ENCODE data around the gene GPR26. TPM values are rescaled to one million over a fixed set of nuclear protein-coding genes. Genes with fewer than 3 reads are reported as not detected.

GPR26 gene
- total and polyA plus RNA-seq, 2 experiments from 2014 or later = not detected

- no peaks in the 10 kb centered on the region for H3K9me2 ChIP-seq (replicated peaks; ENCODE audit: insufficient read depth)
- no peaks in the 10 kb centered on the region for H3K79me2 ChIP-seq
- peaks cover 66% of the 10 kb centered on the region for H3K27me3 ChIP-seq
- H3K9me3 ChIP-seq (ENCODE audit: low read depth) = no peaks in the 10 kb centered on the region
- no peak overlapping the region for H3K4me3 ChIP-seq
- 17% methylated on average over 20 of the region's 47 CpGs for WGBS (ENCODE audit: low lambda C conversion rate, missing lambda C conversion rate)
- no peak overlapping the region for H3K4me2 ChIP-seq
- no peak for DNase-seq (ENCODE audit: low spot score)
- no peak overlapping the region for H2AFZ ChIP-seq
- H3K36me3 ChIP-seq (replicated peaks; ENCODE audit: insufficient read depth, low read depth) = no peaks in the 10 kb centered on the region
- no peak for TF ChIP-seq CTCF (IDR thresholded peaks at IDR 0.05; ENCODE audit: poor library complexity)
- no peak for TF ChIP-seq EZH2 (IDR thresholded peaks at IDR 0.05; ENCODE audit: borderline replicate concordance)
- no peak for TF ChIP-seq EZH2phosphoT487 (IDR thresholded peaks at IDR 0.05; ENCODE audit: low read depth, severe bottlenecking, unreplicated experiment)
- no peaks in the 10 kb centered on the region for H3K4me1 ChIP-seq (ENCODE audit: insufficient read depth)
- no peaks in the 10 kb centered on the region for H4K20me1 ChIP-seq (ENCODE audit: insufficient read depth, poor library complexity, severe bottlenecking)
- H3K27ac ChIP-seq = no peak overlapping the region
These were observed 466 bp upstream of the GPR26 start for GRCh38 chr10:123665491-123666286.

- H4K20me1 ChIP-seq (ENCODE audit: insufficient read depth, poor library complexity, severe bottlenecking) = no peaks in the 10 kb centered on the region
- peaks cover 51% of the 10 kb centered on the region for H3K27me3 ChIP-seq
- no peak overlapping the region for H3K27ac ChIP-seq
- no peaks in the 10 kb centered on the region for H3K9me2 ChIP-seq (replicated peaks; ENCODE audit: insufficient read depth)
- no peaks in the 10 kb centered on the region for H3K79me2 ChIP-seq
- H2AFZ ChIP-seq = no peak overlapping the region
- no peaks in the 10 kb centered on the region for H3K36me3 ChIP-seq (replicated peaks; ENCODE audit: insufficient read depth, low read depth)
- H3K4me3 ChIP-seq = no peak overlapping the region
- no peak for TF ChIP-seq CTCF (IDR thresholded peaks at IDR 0.05; ENCODE audit: poor library complexity)
- TF ChIP-seq EZH2phosphoT487 (IDR thresholded peaks at IDR 0.05; ENCODE audit: low read depth, severe bottlenecking, unreplicated experiment) = no peak
- TF ChIP-seq EZH2 (IDR thresholded peaks at IDR 0.05; ENCODE audit: borderline replicate concordance) = no peak
- no peaks in the 10 kb centered on the region for H3K9me3 ChIP-seq (ENCODE audit: low read depth)
- no peaks in the 10 kb centered on the region for H3K4me1 ChIP-seq (ENCODE audit: insufficient read depth)
- no peak overlapping the region for H3K4me2 ChIP-seq
- DNase-seq (ENCODE audit: low spot score) = no peak
These were observed 3.7 kb downstream of the GPR26 start for GRCh38 chr10:123669886-123670285.

GRCh38 chr10:123673198-123673597, 7.0 kb downstream of the GPR26 start:
- WGBS (ENCODE audit: low lambda C conversion rate, missing lambda C conversion rate) = 90% methylated on average over 1 of the region's 1 CpG
- H2AFZ ChIP-seq = no peak overlapping the region
- H3K4me2 ChIP-seq = no peak overlapping the region
- H4K20me1 ChIP-seq (ENCODE audit: insufficient read depth, poor library complexity, severe bottlenecking) = no peaks in the 10 kb centered on the region
- peaks cover 21% of the 10 kb centered on the region for H3K27me3 ChIP-seq
- H3K79me2 ChIP-seq = no peaks in the 10 kb centered on the region
- no peak for DNase-seq (ENCODE audit: low spot score)
- H3K9me2 ChIP-seq (replicated peaks; ENCODE audit: insufficient read depth) = no peaks in the 10 kb centered on the region
- no peak for TF ChIP-seq EZH2phosphoT487 (IDR thresholded peaks at IDR 0.05; ENCODE audit: low read depth, severe bottlenecking, unreplicated experiment)
- no peak for TF ChIP-seq CTCF (IDR thresholded peaks at IDR 0.05; ENCODE audit: poor library complexity)
- TF ChIP-seq EZH2 (IDR thresholded peaks at IDR 0.05; ENCODE audit: borderline replicate concordance) = no peak
- no peak overlapping the region for H3K4me3 ChIP-seq
- H3K36me3 ChIP-seq (replicated peaks; ENCODE audit: insufficient read depth, low read depth) = no peaks in the 10 kb centered on the region
- no peaks in the 10 kb centered on the region for H3K4me1 ChIP-seq (ENCODE audit: insufficient read depth)
- H3K9me3 ChIP-seq (ENCODE audit: low read depth) = no peaks in the 10 kb centered on the region
- H3K27ac ChIP-seq = no peak overlapping the region
